Measurements from ENCODE around the gene SEC61G.

- TF ChIP-seq, protein P1, sequence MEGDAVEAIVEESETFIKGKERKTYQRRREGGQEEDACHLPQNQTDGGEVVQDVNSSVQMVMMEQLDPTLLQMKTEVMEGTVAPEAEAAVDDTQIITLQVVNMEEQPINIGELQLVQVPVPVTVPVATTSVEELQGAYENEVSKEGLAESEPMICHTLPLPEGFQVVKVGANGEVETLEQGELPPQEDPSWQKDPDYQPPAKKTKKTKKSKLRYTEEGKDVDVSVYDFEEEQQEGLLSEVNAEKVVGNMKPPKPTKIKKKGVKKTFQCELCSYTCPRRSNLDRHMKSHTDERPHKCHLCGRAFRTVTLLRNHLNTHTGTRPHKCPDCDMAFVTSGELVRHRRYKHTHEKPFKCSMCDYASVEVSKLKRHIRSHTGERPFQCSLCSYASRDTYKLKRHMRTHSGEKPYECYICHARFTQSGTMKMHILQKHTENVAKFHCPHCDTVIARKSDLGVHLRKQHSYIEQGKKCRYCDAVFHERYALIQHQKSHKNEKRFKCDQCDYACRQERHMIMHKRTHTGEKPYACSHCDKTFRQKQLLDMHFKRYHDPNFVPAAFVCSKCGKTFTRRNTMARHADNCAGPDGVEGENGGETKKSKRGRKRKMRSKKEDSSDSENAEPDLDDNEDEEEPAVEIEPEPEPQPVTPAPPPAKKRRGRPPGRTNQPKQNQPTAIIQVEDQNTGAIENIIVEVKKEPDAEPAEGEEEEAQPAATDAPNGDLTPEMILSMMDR (IDR thresholded peaks at IDR 0.05), result no peak
- TF ChIP-seq EP300 (IDR thresholded peaks at IDR 0.05), result no peak
These were observed 20.3 kb downstream of the SEC61G start for GRCh38 chr7:54738737-54739136.
